ENCODE measurements around the gene PIEZO2.

PIEZO2 gene

DNA sequence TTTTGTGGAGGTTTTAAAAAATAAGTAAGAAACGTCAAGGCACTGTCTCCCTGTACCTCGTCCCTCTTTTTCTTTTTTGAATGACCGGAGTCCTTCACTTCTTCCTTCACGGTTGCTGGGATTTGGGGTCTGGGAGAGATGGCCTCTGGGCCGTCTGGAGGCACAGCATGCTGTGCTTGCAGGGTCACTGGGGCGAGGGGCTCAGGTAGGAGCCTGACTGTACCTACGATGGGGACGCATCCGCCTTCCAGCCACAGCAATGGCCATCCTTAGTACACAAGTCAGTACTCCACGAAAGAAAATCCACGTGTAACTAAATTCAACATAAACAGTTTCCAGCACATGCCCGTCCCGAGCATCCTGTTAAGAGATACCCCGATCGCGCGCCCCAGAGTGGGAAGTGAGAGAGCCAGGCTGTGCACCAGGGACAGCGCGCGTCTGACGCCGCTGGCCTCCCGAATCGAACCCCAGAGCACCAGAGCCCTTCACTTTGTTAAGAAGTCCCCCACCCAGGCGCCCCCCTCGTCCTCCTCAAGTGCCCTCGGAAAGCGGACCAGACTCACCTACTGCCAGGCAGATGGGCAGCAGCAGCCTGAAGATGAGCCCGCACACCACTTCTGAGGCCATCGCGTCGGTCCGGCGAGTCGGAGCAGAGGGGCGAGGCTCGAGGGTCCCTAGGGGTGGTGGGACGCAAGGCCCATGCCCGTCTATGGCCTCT lies 1.2 kb downstream of the PIEZO2 start:
- peaks cover 78% of the 10 kb centered on the region for H3K27me3 Mint-ChIP-seq (ENCODE audit: low read depth, poor library complexity)
- peak; percentile 22 for DNase-seq
- H3K36me3 Mint-ChIP-seq (ENCODE audit: low read depth) = no peaks in the 10 kb centered on the region
- peaks cover 4% of the 10 kb centered on the region for H3K9me3 Mint-ChIP-seq
- H3K4me3 Mint-ChIP-seq = peak overlapping the region; percentile 82
- TF ChIP-seq, protein P1, sequence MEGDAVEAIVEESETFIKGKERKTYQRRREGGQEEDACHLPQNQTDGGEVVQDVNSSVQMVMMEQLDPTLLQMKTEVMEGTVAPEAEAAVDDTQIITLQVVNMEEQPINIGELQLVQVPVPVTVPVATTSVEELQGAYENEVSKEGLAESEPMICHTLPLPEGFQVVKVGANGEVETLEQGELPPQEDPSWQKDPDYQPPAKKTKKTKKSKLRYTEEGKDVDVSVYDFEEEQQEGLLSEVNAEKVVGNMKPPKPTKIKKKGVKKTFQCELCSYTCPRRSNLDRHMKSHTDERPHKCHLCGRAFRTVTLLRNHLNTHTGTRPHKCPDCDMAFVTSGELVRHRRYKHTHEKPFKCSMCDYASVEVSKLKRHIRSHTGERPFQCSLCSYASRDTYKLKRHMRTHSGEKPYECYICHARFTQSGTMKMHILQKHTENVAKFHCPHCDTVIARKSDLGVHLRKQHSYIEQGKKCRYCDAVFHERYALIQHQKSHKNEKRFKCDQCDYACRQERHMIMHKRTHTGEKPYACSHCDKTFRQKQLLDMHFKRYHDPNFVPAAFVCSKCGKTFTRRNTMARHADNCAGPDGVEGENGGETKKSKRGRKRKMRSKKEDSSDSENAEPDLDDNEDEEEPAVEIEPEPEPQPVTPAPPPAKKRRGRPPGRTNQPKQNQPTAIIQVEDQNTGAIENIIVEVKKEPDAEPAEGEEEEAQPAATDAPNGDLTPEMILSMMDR (IDR thresholded peaks at IDR 0.05) = no peak
- H3K27ac Mint-ChIP-seq = no peak overlapping the region
- H3K4me1 Mint-ChIP-seq = peaks cover 30% of the 10 kb centered on the region

DNA sequence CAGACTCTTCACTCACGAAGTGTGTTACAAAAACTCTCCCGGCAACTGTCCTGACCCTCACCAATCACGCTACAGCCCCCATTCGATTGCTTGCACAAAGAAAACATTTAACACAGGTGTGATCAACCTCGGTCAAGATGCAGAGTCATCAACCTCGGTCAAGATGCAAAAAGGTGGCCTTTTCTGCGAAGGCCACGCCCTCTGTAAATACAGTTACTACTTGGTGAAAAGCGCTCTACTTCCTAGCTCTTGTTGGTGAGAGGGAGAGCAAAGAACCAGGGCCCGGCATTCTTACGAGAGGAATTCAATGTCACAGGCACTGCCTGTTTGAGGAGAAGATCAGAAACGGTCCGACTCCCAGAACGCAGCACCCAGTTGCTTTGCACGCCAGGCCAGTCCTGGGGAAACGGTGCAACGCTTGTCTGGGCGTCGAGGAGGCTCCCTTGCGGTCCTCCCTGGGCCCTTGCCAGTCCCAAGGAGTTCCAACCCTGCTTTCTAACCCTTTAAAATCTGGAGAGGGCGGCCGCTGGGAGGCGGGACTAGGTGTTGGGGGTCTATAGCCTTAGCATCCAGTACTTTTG lies 1.9 kb downstream of the PIEZO2 start:
- Mint-ChIP-seq H3K9me3 (peaks cover 4% of the 10 kb centered on the region), H3K27me3 (ENCODE audit: low read depth, poor library complexity) (peaks cover 71% of the 10 kb centered on the region), H3K4me3 (peak overlapping the region; percentile 82), H3K4me1 (peaks cover 30% of the 10 kb centered on the region), H3K36me3 (ENCODE audit: low read depth) (no peaks in the 10 kb centered on the region), H3K27ac (no peak overlapping the region)
- TF ChIP-seq, protein P1 (IDR thresholded peaks at IDR 0.05) = no peak
- DNase-seq = no peak

DNA sequence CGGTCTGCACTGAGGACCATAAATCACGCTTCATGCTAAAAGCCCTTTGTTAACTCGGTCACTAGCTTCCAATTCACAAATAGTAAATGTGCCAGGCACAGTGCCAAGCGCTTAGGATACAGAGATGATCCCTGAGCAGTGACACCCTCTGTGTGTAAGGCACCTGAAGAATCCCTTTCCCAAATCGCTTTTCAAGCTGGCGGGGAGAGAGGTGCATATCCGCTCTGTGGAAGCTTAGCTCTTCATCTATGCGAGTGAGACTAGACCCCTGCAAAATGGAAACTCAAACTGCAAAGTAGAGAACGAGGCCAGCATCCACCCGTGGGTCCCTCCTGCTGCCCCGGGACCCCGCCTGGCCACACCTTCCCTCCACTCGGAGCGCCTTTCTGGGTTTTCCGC lies 2.4 kb downstream of the PIEZO2 start:
- Mint-ChIP-seq H3K4me1 (peaks cover 30% of the 10 kb centered on the region), H3K27me3 (ENCODE audit: low read depth, poor library complexity) (peaks cover 67% of the 10 kb centered on the region), H3K9me3 (peaks cover 4% of the 10 kb centered on the region)

DNA sequence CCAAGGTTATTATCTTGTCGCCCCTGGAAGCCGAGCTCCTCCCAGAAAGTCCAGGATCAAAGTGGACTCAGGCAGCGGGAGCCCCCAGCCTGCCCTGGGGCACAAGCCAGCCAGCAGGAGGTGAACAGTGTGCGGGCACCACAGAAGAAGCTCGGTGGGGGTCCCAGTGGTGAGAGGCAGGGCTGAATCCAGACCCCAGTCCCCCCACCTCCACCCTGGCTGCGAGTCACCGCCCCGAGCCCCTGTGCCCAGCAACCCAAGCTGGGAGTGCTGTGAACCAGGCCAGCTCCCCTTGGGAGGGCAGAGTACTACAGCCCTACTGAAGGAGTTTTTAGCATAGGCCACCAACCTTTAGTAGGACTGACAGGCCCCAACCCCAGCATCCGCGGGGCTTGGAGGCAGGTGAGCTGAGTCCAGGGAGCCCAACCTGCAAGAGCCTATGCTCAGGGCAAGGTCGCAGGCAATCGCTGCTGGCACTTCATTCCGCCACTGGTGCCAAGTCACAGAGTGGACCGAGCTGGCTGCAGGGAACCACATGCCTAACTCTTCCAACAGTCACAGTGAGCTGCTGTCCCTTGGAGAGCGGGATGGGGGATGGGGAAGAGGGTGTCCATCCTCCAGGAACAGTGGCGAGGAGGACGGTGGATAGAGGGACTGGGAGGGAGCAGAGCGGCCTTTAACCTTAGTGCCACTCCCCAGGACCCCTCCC lies 3.0 kb downstream of the PIEZO2 start:
- Mint-ChIP-seq H3K36me3 (ENCODE audit: low read depth) (no peaks in the 10 kb centered on the region), H3K4me1 (peaks cover 30% of the 10 kb centered on the region), H3K27ac (no peak overlapping the region), H3K4me3 (peak overlapping the region; percentile 9), H3K27me3 (ENCODE audit: low read depth, poor library complexity) (peaks cover 62% of the 10 kb centered on the region), H3K9me3 (peaks cover 4% of the 10 kb centered on the region)
- TF ChIP-seq, protein P1 (IDR thresholded peaks at IDR 0.05) = no peak
- no peak for DNase-seq

More for the DNA sequence above, 2.4 kb downstream of the PIEZO2 start:
- no peak for DNase-seq
- Mint-ChIP-seq H3K27ac (no peak overlapping the region), H3K36me3 (ENCODE audit: low read depth) (no peaks in the 10 kb centered on the region), H3K4me3 (peak overlapping the region; percentile 82)
- TF ChIP-seq, protein P1 (IDR thresholded peaks at IDR 0.05) = no peak

DNA sequence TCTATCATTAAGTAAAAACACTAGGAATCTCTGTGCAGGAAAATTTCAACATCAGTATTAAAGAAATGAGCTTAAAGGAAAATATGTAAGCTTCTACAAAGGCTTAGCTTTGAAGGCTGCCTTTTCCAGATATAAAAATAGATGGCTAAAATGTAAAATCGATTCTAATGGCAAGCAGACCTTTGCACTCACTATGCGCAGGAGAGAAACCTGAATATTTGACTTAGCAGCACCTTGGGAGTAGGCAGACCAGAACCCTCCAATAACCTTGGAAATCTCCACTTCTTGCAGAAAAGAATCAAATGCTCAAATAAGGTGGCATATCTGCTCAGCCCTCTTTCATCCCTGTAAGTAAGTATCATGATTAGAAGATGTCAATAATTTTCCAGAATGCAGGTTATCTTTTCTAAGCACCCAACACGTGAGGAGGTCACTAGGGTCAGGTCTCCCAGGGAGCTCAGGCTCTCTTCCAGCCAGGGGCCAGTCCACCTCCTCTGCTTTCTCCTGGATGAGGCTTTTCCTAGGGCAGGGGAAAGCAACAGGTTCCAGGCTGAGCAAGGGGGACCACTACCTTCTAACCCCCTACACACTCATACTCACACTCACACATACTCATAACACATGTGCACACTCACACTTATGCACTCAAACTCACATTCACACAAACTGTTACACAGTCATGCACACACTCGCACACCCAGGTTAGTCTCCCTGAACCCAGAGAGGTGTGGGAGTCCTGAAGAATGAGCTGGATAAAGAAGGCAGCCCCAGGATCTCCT lies 3.8 kb downstream of the PIEZO2 start:
- Mint-ChIP-seq H3K36me3 (ENCODE audit: low read depth) (no peaks in the 10 kb centered on the region), H3K27me3 (ENCODE audit: low read depth, poor library complexity) (peaks cover 54% of the 10 kb centered on the region), H3K9me3 (peaks cover 4% of the 10 kb centered on the region), H3K4me3 (no peak overlapping the region), H3K27ac (no peak overlapping the region), H3K4me1 (peaks cover 30% of the 10 kb centered on the region)
- TF ChIP-seq, protein P1 (IDR thresholded peaks at IDR 0.05) = no peak
- no peak for DNase-seq

All from nephron progenitor cell (in vitro differentiated cells).